Raji (cell line): Measurements from ENCODE around the gene BANK1.

Experiments
- POLR2A ChIP-seq: IDR thresholded peaks from 2 replicates; pipeline ENCODE4 v1.6.1; 2011; ENCODE audit warnings: low read depth, low read length, control low read depth; ENCODE audit not compliant: insufficient read depth

The BANK1 gene

GRCh38 chr4:101993842-101994775, 203.6 kb downstream of the BANK1 start:
- no peak for TF ChIP-seq POLR2A

- no peak for TF ChIP-seq POLR2A
Observed at GRCh38 chr4:102007959-102008425, 217.5 kb downstream of the BANK1 start.

DNA sequence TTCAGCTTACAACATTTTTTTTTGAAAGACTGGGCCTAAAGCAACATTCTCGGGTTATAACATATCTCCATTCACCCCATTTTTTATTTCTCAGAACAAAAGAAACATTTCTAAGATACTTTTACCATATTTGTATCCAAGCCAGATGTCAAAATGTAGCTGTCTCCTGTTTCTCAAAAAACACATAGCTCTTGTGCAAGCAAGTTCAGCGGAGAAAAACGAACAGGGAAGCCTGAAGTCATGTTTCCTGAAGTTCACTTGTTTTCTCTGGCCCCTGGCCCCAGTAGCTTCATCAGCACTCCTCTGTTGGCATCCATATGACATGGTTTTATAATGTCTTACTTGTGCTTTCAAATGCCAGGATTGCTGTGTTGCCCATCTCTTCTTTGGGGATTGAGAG, 218.2 kb downstream of the BANK1 start:
- no peak for TF ChIP-seq POLR2A

DNA sequence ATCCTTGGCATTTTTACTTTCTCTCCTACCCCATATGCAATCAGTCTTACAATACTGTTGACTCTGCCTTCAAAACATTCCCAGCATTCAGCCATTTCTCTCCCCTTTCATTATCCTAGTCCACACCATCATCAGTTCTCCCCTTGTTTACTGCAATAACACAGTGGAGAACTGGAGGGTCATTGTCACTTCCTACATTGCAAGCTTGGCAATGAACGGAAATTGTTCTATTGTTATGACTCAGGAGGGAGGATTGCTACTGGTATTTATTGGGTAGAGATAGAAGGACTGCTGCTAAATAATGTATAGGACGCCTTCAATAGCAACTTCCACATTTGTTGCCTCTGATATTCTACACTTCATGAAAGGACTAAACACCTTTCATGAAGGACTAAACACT, 231.8 kb downstream of the BANK1 start:
- TF ChIP-seq POLR2A = no peak

- TF ChIP-seq POLR2A = no peak
Observed at GRCh38 chr4:102027961-102028360, 237.4 kb downstream of the BANK1 start.

GRCh38 chr4:102031406-102031805, 240.9 kb downstream of the BANK1 start:
- no peak for TF ChIP-seq POLR2A

DNA sequence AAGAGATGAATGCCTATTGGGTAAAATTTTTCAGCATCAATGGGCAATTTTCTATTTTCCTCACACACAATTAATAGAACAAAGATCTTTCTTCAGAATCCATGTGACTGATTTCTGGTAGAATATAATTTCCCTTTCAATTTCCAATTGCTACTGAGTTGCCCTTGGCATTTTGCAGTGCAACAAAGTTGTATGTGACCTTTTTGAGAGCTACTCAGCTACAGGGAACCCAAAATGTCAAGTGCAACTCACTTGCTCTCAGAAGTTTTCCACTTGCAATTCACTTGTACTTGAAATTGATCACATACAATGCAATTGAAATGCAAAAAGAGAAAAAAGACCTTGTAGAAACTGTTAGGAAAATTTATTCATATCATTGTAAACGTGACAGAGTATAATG, 245.5 kb downstream of the BANK1 start:
- no peak for TF ChIP-seq POLR2A

DNA sequence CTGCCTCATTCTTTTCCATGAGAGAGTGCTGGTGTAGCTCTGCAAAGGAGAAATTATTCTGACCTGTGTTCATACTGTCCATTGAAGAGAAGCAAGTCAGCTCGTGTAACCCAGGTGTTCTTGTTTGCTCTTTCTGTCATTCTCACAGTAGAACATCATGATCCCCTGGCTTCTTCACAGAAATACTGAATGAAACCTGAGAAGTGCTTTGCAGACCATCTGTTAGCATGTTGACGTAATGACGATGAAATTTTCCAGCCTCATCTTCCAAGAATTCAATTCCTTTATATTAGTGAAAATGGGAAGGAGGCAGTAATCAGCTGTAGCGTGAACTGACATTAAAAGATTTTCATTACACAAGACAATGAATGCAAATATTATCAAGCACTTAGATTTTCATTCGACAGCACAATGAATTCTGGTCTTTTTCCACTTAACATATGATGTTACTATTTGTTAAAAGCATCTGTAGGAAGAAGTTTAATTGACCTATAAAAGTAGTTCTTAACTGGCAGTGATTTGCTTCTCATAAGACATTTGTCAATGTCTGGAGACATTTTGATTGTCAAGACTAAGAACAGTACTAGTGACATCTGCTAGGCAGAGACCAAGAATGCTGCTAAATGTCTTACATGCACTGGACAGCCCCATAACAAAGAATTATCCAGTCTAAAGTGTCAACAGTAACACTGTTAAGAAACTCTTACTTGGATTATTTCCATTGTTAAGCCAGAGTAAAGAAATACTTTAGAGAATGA, 246.3 kb downstream of the BANK1 start:
- TF ChIP-seq POLR2A = no peak

DNA sequence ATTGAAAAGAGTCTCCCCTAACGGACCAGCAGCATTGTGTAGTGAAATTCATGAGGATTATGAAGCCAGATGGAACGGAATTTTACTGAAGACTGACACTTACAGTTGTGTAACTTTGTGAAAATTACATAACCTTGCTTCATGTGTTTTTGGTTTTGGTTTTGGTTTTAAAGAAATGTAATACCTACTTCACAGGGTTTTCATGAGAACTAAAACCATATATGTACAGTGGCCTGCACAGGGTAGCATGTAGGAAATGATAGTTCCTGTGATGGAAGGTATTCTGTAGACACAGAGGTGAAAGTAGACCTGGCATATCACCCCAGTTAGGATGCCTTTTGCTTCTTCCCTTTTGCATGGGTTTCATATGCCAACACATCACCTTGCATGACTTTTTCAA, 247.0 kb downstream of the BANK1 start:
- no peak for TF ChIP-seq POLR2A

- TF ChIP-seq POLR2A = no peak
Observed at GRCh38 chr4:102042871-102043802, 252.6 kb downstream of the BANK1 start.

- TF ChIP-seq POLR2A = no peak
Observed at GRCh38 chr4:102047616-102048015, 257.1 kb downstream of the BANK1 start.

DNA sequence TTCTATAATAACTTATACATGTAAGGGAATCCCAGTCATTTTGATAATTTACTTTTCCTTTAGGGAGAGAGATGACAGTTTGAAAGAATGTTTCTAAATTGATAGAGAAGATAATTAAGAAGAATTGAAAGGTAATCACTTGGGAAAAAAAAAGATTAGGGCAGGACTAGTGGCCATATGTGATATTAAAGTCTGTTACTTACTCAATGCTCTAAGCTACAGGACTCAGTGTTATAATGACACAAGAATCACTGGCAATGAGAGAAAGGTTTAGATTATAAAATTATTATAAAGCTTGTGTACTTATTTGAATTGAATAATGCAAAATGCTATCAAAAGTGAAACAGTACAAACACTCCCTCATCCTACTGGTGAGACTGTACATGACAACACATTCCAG, 265.3 kb downstream of the BANK1 start:
- TF ChIP-seq POLR2A = no peak

DNA sequence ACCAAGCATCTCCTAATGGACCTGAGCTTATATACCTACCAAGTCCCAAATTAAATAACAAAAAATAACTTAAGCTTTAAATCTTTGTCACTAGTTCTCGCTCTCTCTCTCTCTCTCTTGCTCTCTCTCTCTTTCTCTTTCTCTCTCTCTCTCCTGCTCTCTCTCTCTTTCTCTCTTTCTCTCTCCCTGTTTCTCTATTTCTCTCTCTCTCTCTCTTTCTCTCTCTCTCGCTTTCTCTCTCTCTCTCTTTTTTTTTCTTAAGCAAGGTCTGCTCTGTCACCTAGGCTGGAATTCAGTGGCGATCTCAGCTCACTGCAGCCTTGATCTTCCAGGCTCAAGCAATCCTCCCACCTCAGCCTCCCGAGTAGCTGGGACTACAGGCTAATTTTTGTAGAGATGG, 266.6 kb downstream of the BANK1 start:
- no peak for TF ChIP-seq POLR2A

DNA sequence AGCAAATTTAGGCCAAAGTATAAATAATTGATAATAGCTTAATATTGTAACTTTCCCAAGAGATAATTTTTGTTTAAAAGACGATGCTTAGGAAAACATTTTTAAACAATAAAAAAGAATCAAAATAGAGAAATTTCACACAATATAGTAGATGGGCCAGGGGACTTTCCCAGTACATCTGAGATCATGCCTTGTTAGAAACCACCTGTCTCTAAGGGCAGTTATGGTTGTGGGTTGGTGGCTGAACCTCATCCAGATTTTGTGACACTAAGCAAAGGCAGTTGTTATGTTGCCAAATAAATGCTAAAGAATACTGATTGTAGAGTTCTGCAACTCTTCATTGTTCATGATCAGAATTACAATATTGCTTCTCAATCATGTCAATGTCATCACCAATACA, 270.6 kb downstream of the BANK1 start:
- TF ChIP-seq POLR2A = no peak
